Panc1 (cell line): Measurements from ENCODE around the gene TRIM17.

Source experiments
- POLR2AphosphoS5 ChIP-seq: IDR thresholded peaks from 2 replicates; pipeline ENCODE4 v1.6.1; 2012; ENCODE audit warnings: mild to moderate bottlenecking, low read depth, low read length, moderate library complexity
- REST ChIP-seq, 2 experiments: IDR thresholded peaks; 2 replicates each; pipeline ENCODE4 v1.6.1; 2011 to 2012; ENCODE audit warnings: low read depth in 2 of 2, control low read depth in 1 of 2, low read length in 1 of 2, mild to moderate bottlenecking in 1 of 2, moderate library complexity in 1 of 2; ENCODE audit not compliant: insufficient read depth in 1 of 2
- TF ChIP-seq, protein P1 (sequence below): fragments of 450-650 bp; IDR thresholded peaks from 2 replicates; pipeline ENCODE4 v1.5.1; 2017; ENCODE audit warnings: mild to moderate bottlenecking

- TF ChIP-seq, protein P1, sequence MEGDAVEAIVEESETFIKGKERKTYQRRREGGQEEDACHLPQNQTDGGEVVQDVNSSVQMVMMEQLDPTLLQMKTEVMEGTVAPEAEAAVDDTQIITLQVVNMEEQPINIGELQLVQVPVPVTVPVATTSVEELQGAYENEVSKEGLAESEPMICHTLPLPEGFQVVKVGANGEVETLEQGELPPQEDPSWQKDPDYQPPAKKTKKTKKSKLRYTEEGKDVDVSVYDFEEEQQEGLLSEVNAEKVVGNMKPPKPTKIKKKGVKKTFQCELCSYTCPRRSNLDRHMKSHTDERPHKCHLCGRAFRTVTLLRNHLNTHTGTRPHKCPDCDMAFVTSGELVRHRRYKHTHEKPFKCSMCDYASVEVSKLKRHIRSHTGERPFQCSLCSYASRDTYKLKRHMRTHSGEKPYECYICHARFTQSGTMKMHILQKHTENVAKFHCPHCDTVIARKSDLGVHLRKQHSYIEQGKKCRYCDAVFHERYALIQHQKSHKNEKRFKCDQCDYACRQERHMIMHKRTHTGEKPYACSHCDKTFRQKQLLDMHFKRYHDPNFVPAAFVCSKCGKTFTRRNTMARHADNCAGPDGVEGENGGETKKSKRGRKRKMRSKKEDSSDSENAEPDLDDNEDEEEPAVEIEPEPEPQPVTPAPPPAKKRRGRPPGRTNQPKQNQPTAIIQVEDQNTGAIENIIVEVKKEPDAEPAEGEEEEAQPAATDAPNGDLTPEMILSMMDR: no peak
- no peak for TF ChIP-seq POLR2AphosphoS5
- no peak for TF ChIP-seq REST (IDR thresholded peaks at IDR 0.05; ENCODE audit: insufficient read depth in 1 of 2, low read depth in 2 of 2, low read length in 1 of 2)
Measured at GRCh38 chr1:228460821-228461220, 44.2 kb upstream of the TRIM17 start.
